Sigmoid colon (tissue), 7 donors: ENCODE results near the gene SRGN. TPM values are rescaled to one million over a fixed set of nuclear protein-coding genes. Genes with fewer than 3 reads are reported as not detected.

ENCODE experiments used
- DNase-seq: peaks from one replicate; pipeline ENCODE4 v3.0.0-alpha.2; 2019
- H3K27ac ChIP-seq, 4 donors: fragments of 200-600 bp; sonication (generic); one replicate each; pipeline ENCODE4 v1.5.1; 2016 to 2019; ENCODE audit warnings: mild to moderate bottlenecking in 1 of 4
- H3K27me3 ChIP-seq, 3 donors: fragments of 200-600 bp; sonication (generic); one replicate each; pipeline ENCODE4 v1.5.1; 2019; ENCODE audit warnings: mild to moderate bottlenecking in 1 of 3
- H3K36me3 ChIP-seq, 4 donors: fragments of 200-600 bp; sonication (generic); one replicate each; pipeline ENCODE4 v1.5.1; 2016 to 2019
- H3K4me1 ChIP-seq, 4 donors: fragments of 200-600 bp; sonication (generic); one replicate each; pipeline ENCODE4 v1.5.1; 2017 to 2019
- H3K4me3 ChIP-seq, 4 donors: fragments of 200-600 bp; sonication (generic); one replicate each; pipeline ENCODE4 v1.5.1; 2017 to 2019; ENCODE audit warnings: mild to moderate bottlenecking in 2 of 4, moderate library complexity in 1 of 4
- H3K9me3 ChIP-seq, 4 donors: fragments of 200-600 bp in 3 of 4; sonication (generic) in 3 of 4; one replicate each; pipeline versions ENCODE4 v1.5.1 to v1.6.1; 2013 to 2019
- EP300 ChIP-seq, 4 donors: sonication (generic); formaldehyde crosslinking; IDR thresholded peaks; one replicate each; pipeline ENCODE4 v1.6.1; 2017; ENCODE audit warnings: antibody characterized with exemption in 4 of 4
- POLR2A ChIP-seq, 2 donors: fragments of 450-650 bp; IDR thresholded peaks; one replicate each; pipeline ENCODE4 v1.6.1; 2016; ENCODE audit warnings: antibody characterized with exemption in 2 of 2, mild to moderate bottlenecking in 2 of 2, moderate library complexity in 2 of 2
- POLR2AphosphoS5 ChIP-seq, 4 donors: sonication (generic); formaldehyde crosslinking; IDR thresholded peaks; one replicate each; pipeline ENCODE4 v1.6.1; 2017; ENCODE audit warnings: antibody characterized with exemption in 4 of 4
- WGBS, 2 donors: extraction: QIAGEN DNeasy Blood & Tissue Kit; methylation state at CpG; one replicate each; pipeline ENCODE4 v1.1.7; 2013; 5-methylcytosine and 5-hydroxymethylcytosine counted together
- intact Hi-C: fragments of 100-400 bp; cut with DNase I; formaldehyde crosslinking; loops from one replicate; pipeline ENCODE4 v1.15.1; 2023
- polyA plus RNA-seq, 3 donors: library from polyadenylated mRNA; stranded (reverse); fragments of 200-250 nt; gene quantifications; one replicate each; pipeline ENCODE4 v1.2.3, GENCODE V29; 2013
- total RNA-seq, 4 donors: library from RNA; depleted of rRNA; stranded (reverse); fragments of >200 nt; gene quantifications; one replicate each; pipeline ENCODE4 v1.1.0, GENCODE V29; 2016
- TF ChIP-seq, protein P1 (sequence below), 4 experiments: fragments of 450-650 bp in 3 of 4; fragments of 200-600 bp in 1 of 4; IDR thresholded peaks; one replicate each; pipeline ENCODE4 v1.5.1; 2016 to 2019; ENCODE audit warnings: antibody characterized with exemption in 4 of 4, mild to moderate bottlenecking in 3 of 4, moderate library complexity in 2 of 4
- donor health status: healthy with polysubstance abuse.
- donor health status: Bipolar disorder and iron deficiency.
- donor health status: healthy.

Gene SRGN
- total and polyA plus RNA-seq, 7 donors = 28.2 to 140 (median 83.5) TPM

DNA sequence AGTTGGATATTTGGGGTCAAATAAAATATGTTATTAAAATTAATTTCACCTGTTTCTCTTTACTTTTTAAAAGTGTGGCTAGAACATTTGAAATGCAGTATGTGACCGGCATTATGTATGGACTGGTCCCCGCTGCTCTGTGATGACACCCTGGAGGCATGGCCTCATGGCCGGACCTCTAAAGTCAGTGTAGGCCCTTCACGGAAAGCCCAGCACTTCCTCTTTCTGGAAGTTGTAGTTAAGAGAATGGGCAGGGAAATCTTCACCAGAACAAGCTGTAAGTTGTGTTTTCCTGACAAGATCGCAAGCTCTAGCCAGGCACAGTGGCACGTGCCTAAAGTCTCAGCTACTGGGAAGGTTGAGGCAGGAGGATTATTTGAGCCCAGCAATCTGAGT, 38.3 kb upstream of the SRGN start:
- no peak for DNase-seq
- Histone ChIP-seq H3K36me3 (no peaks in the 10 kb centered on the region), H3K9me3 (no peaks in the 10 kb centered on the region), H3K27ac (peak overlapping the region in 3 of 4 donors; percentile 17 to 60 (median 41)), H3K4me1 (no peaks in the 10 kb centered on the region), H3K27me3 (no peaks in the 10 kb centered on the region), H3K4me3 (no peak overlapping the region)
- WGBS, 2 donors = 71 to 86% methylated on average over 6 of the region's 6 CpGs
- intact Hi-C loops = no loop called here
- TF ChIP-seq EP300 (IDR thresholded peaks at IDR 0.05) (no peak), POLR2A (IDR thresholded peaks at IDR 0.05) (no peak), POLR2AphosphoS5 (IDR thresholded peaks at IDR 0.05) (peak in 1 of 4 donors; percentile 30)
- TF ChIP-seq, protein P1, sequence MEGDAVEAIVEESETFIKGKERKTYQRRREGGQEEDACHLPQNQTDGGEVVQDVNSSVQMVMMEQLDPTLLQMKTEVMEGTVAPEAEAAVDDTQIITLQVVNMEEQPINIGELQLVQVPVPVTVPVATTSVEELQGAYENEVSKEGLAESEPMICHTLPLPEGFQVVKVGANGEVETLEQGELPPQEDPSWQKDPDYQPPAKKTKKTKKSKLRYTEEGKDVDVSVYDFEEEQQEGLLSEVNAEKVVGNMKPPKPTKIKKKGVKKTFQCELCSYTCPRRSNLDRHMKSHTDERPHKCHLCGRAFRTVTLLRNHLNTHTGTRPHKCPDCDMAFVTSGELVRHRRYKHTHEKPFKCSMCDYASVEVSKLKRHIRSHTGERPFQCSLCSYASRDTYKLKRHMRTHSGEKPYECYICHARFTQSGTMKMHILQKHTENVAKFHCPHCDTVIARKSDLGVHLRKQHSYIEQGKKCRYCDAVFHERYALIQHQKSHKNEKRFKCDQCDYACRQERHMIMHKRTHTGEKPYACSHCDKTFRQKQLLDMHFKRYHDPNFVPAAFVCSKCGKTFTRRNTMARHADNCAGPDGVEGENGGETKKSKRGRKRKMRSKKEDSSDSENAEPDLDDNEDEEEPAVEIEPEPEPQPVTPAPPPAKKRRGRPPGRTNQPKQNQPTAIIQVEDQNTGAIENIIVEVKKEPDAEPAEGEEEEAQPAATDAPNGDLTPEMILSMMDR (IDR thresholded peaks at IDR 0.05) = no peak

GRCh38 chr10:69051303-69051702, 36.6 kb upstream of the SRGN start:
- peak overlapping the region in 2 of 4 donors; percentile 34 to 57 for H3K27ac ChIP-seq
- no peaks in the 10 kb centered on the region for H3K27me3 ChIP-seq
- no peaks in the 10 kb centered on the region for H3K9me3 ChIP-seq
- H3K4me1 ChIP-seq = no peaks in the 10 kb centered on the region
- TF ChIP-seq POLR2A (IDR thresholded peaks at IDR 0.05) = no peak
- peak in 2 of 4 donors; percentile 40 to 58 for TF ChIP-seq POLR2AphosphoS5 (IDR thresholded peaks at IDR 0.05)
- TF ChIP-seq, protein P1 (IDR thresholded peaks at IDR 0.05) = no peak
- TF ChIP-seq EP300 (IDR thresholded peaks at IDR 0.05) = no peak
- intact Hi-C loops = no loop called here
- WGBS, 2 donors = 58 to 71% methylated on average over 3 of the region's 3 CpGs
- peak; percentile 76 for DNase-seq
- H3K36me3 ChIP-seq = no peaks in the 10 kb centered on the region
- no peak overlapping the region for H3K4me3 ChIP-seq

GRCh38 chr10:69051710-69052487, 36.0 kb upstream of the SRGN start:
- H3K36me3 ChIP-seq = no peaks in the 10 kb centered on the region
- H3K9me3 ChIP-seq = no peaks in the 10 kb centered on the region
- H3K27me3 ChIP-seq = no peaks in the 10 kb centered on the region
- no peak for TF ChIP-seq EP300 (IDR thresholded peaks at IDR 0.05)
- no peak for TF ChIP-seq POLR2AphosphoS5 (IDR thresholded peaks at IDR 0.05)
- no peak for TF ChIP-seq POLR2A (IDR thresholded peaks at IDR 0.05)
- TF ChIP-seq, protein P1 (IDR thresholded peaks at IDR 0.05) = no peak
- WGBS, 2 donors = 84 to 87% methylated on average over 10 of the region's 10 CpGs
- no peaks in the 10 kb centered on the region for H3K4me1 ChIP-seq
- H3K4me3 ChIP-seq = no peak overlapping the region
- intact Hi-C loops = no loop called here
- H3K27ac ChIP-seq = peak overlapping the region; percentile 8 to 57 (median 33)
- DNase-seq = no peak

GRCh38 chr10:69052736-69053135, 35.2 kb upstream of the SRGN start:
- WGBS, 2 donors = 77 to 87% methylated on average over 6 of the region's 6 CpGs
- H3K36me3 ChIP-seq = no peaks in the 10 kb centered on the region
- no peaks in the 10 kb centered on the region for H3K9me3 ChIP-seq
- peak overlapping the region in 1 of 4 donors; percentile 57 for H3K27ac ChIP-seq
- no peak for DNase-seq
- no peaks in the 10 kb centered on the region for H3K27me3 ChIP-seq
- TF ChIP-seq POLR2AphosphoS5 (IDR thresholded peaks at IDR 0.05) (no peak), POLR2A (IDR thresholded peaks at IDR 0.05) (no peak), EP300 (IDR thresholded peaks at IDR 0.05) (no peak)
- TF ChIP-seq, protein P1 (IDR thresholded peaks at IDR 0.05) = no peak
- intact Hi-C loops = no loop called here
- no peak overlapping the region for H3K4me3 ChIP-seq
- H3K4me1 ChIP-seq = no peaks in the 10 kb centered on the region
